SK-N-SH (cell line): ENCODE results near the gene MTREX. TPM values are rescaled to one million over a fixed set of nuclear protein-coding genes. Genes with fewer than 3 reads are reported as not detected.

Experiments
- CTCF ChIA-PET: fragments of 300-600, 350-600 bp; formaldehyde crosslinking; extraction: SDS; loops from one replicate; lab custom pipeline; 2021; lab: Yijun Ruan, JAX
- POLR2A ChIA-PET: fragments of 350-600 bp; sonication (Branson Sonifier 250); formaldehyde crosslinking; extraction: SDS; loops from one replicate; lab custom pipeline; 2020; ENCODE audit warnings: antibody characterized with exemption, inconsistent platforms; lab: Yijun Ruan, JAX
- DNase-seq: peaks from one replicate; pipeline ENCODE4 v3.0.0; 2012
- H2AFZ ChIP-seq: fragments of 200-600 bp; sonication (generic); 2 replicates; pipeline ENCODE4 v1.8.1; 2016; ENCODE audit warnings: antibody characterized with exemption, mild to moderate bottlenecking, low read depth
- H3F3A ChIP-seq: fragments of 200-600 bp; sonication (generic); replicated peaks from 2 replicates; pipeline ENCODE3; 2016; ENCODE audit warnings: antibody characterized with exemption, mild to moderate bottlenecking; ENCODE audit not compliant: insufficient read depth
- H3K27ac ChIP-seq, 2 experiments: fragments of 200-500 bp in 1 of 2; fragments of 200-600 bp in 1 of 2; sonication (Bioruptor generic) in 1 of 2; sonication (generic), shearing (Covaris generic) in 1 of 2; 2 replicates each; pipeline versions ENCODE4 v1.5.1 to v1.6.1; 2014 to 2016; ENCODE audit warnings: low read depth in 2 of 2, inconsistent platforms in 1 of 2, low read length in 1 of 2, mild to moderate bottlenecking in 1 of 2, mixed read lengths in 1 of 2
- H3K27me3 ChIP-seq: fragments of 200-600 bp; sonication (generic), shearing (Covaris generic); 2 replicates; pipeline ENCODE4 v1.6.1; 2016; ENCODE audit warnings: mixed run types; ENCODE audit not compliant: insufficient read depth
- H3K36me3 ChIP-seq, 2 experiments: fragments of 200-500 bp in 1 of 2; fragments of 200-600 bp in 1 of 2; sonication (Bioruptor generic) in 1 of 2; sonication (generic) in 1 of 2; replicated peaks in 1 of 2; 2 replicates each; pipeline versions ENCODE3 to v1.5.1; 2014 to 2016; ENCODE audit warnings: low read length in 1 of 2, mild to moderate bottlenecking in 1 of 2; ENCODE audit not compliant: insufficient read depth in 2 of 2, control insufficient read depth in 1 of 2
- H3K4me1 ChIP-seq, 2 experiments: fragments of 200-500 bp in 1 of 2; fragments of 200-600 bp in 1 of 2; sonication (Bioruptor generic) in 1 of 2; sonication (generic), shearing (Covaris generic) in 1 of 2; 2 replicates each; pipeline versions ENCODE4 v1.5.1 to v1.6.1; 2014 to 2016; ENCODE audit warnings: low read depth in 1 of 2, low read length in 1 of 2, mixed run types in 1 of 2; ENCODE audit not compliant: insufficient read depth in 2 of 2, control insufficient read depth in 1 of 2
- H3K4me2 ChIP-seq: fragments of 200-600 bp; sonication (generic), shearing (Covaris generic); 2 replicates; pipeline ENCODE4 v1.6.1; 2017; ENCODE audit warnings: mixed run types
- H3K4me3 ChIP-seq, 2 experiments: fragments of 200-500 bp in 1 of 2; fragments of 200-600 bp in 1 of 2; sonication (Bioruptor generic) in 1 of 2; sonication (generic), shearing (Covaris generic) in 1 of 2; 2 replicates each; pipeline versions ENCODE4 v1.5.1 to v1.8.1; 2014 to 2016; ENCODE audit warnings: low read depth in 2 of 2, inconsistent platforms in 1 of 2, low read length in 1 of 2, mild to moderate bottlenecking in 1 of 2, mixed read lengths in 1 of 2, moderate library complexity in 1 of 2
- H3K79me2 ChIP-seq: fragments of 200-600 bp; sonication (generic); 2 replicates; pipeline ENCODE4 v1.8.1; 2017; ENCODE audit warnings: mild to moderate bottlenecking; ENCODE audit not compliant: insufficient read depth
- H3K9ac ChIP-seq: fragments of 200-600 bp; sonication (generic); 2 replicates; pipeline ENCODE4 v1.6.1; 2017; ENCODE audit warnings: mixed run types
- H3K9me2 ChIP-seq: fragments of 200-600 bp; sonication (generic); 2 replicates; pipeline ENCODE4 v1.6.1; 2017; ENCODE audit warnings: mixed run types
- H3K9me3 ChIP-seq: fragments of 200-600 bp; sonication (generic); 2 replicates; pipeline ENCODE4 v1.6.1; 2017; ENCODE audit warnings: mixed run types, mild to moderate bottlenecking, moderate library complexity
- H4K20me1 ChIP-seq: fragments of 200-600 bp; sonication (generic); 2 replicates; pipeline ENCODE4 v1.6.1; 2017; ENCODE audit warnings: mild to moderate bottlenecking, mixed run types; ENCODE audit not compliant: insufficient read depth
- FOSL2 ChIP-seq: IDR thresholded peaks from 2 replicates; pipeline ENCODE4 v1.4.0; 2012; ENCODE audit warnings: low read depth, mild to moderate bottlenecking, moderate library complexity, borderline replicate concordance
- FOXJ3 ChIP-seq: sonication (generic); formaldehyde crosslinking; IDR thresholded peaks from 2 replicates; pipeline ENCODE4 v1.5.1; 2020; ENCODE audit warnings: mild to moderate bottlenecking, missing genetic modification reagents
- FOXM1 ChIP-seq: IDR thresholded peaks from 2 replicates; pipeline ENCODE4 v1.4.0; 2012; ENCODE audit warnings: low read depth, mild to moderate bottlenecking
- GATA2 ChIP-seq: sonication (generic); formaldehyde crosslinking; IDR thresholded peaks from 2 replicates; pipeline ENCODE4 v1.5.0; 2020; ENCODE audit warnings: mild to moderate bottlenecking, missing genetic modification reagents
- JUND ChIP-seq: IDR thresholded peaks from 2 replicates; pipeline ENCODE4 v1.4.0; 2012
- MEF2A ChIP-seq: IDR thresholded peaks from 2 replicates; pipeline ENCODE4 v1.4.0; 2012; ENCODE audit warnings: low read depth, borderline replicate concordance
- MXI1 ChIP-seq: IDR thresholded peaks from 2 replicates; pipeline ENCODE4 v1.6.1; 2012; ENCODE audit warnings: mild to moderate bottlenecking, low read depth, low read length, improper control_type of control experiment
- PBX3 ChIP-seq: IDR thresholded peaks from 2 replicates; pipeline ENCODE4; 2012
- POLR2AphosphoS5 ChIP-seq: IDR thresholded peaks from 2 replicates; pipeline ENCODE4 v1.6.1; 2012; ENCODE audit warnings: low read depth, low read length
- REST ChIP-seq: IDR thresholded peaks from 2 replicates; pipeline ENCODE4 v1.6.1; 2012; ENCODE audit warnings: mild to moderate bottlenecking, low read depth, low read length, moderate library complexity
- RFX5 ChIP-seq: IDR thresholded peaks from 2 replicates; pipeline ENCODE4 v1.6.1; 2012; ENCODE audit warnings: mild to moderate bottlenecking, improper control_type of control experiment, low read length
- RXRA ChIP-seq: IDR thresholded peaks from 2 replicates; pipeline ENCODE4 v1.4.0; 2012; ENCODE audit warnings: low read depth, mild to moderate bottlenecking, borderline replicate concordance
- SIN3A ChIP-seq: IDR thresholded peaks from 2 replicates; pipeline ENCODE4 v1.6.1; 2012; ENCODE audit warnings: low read depth, mild to moderate bottlenecking, low read length, moderate library complexity, borderline replicate concordance
- TAF1 ChIP-seq: IDR thresholded peaks from 2 replicates; pipeline ENCODE4 v1.6.1; 2012; ENCODE audit warnings: low read depth, mild to moderate bottlenecking, low read length, moderate library complexity, borderline replicate concordance
- TEAD4 ChIP-seq: IDR thresholded peaks from 2 replicates; pipeline ENCODE4 v1.4.0; 2012; ENCODE audit warnings: mild to moderate bottlenecking, borderline replicate concordance; ENCODE audit not compliant: insufficient read depth
- WGBS: methylation state at CpG from one replicate; pipeline ENCODE4 v1.1.6; 2017; ENCODE audit warnings: low lambda C conversion rate; 5-methylcytosine and 5-hydroxymethylcytosine counted together
- polyA plus RNA-seq, 3 experiments: library from polyadenylated mRNA; depleted of rRNA; stranded (reverse); fragments of >200 nt; gene quantifications; 2 replicates each; pipeline ENCODE4 v1.2.3, GENCODE V29; 2012
- TF ChIP-seq, protein P1 (sequence below): IDR thresholded peaks from 2 replicates; pipeline ENCODE4 v1.4.0; 2012; ENCODE audit warnings: low read depth
- TF ChIP-seq, protein P2 (sequence below): fragments of 200-600 bp; sonication (generic); IDR thresholded peaks from 2 replicates; pipeline ENCODE4 v1.6.1; 2017; ENCODE audit warnings: antibody characterized with exemption, mild to moderate bottlenecking, moderate library complexity
- TF ChIP-seq, protein P3 (sequence below): fragments of 150-350 bp; IDR thresholded peaks from 2 replicates; pipeline ENCODE4 v1.6.1; 2016; ENCODE audit warnings: mild to moderate bottlenecking, low read depth, low read length

The MTREX gene
- polyA plus RNA-seq, 1 of the 3 experiments (the other 2 are of a cell fraction), result 11.2 TPM

- H3F3A ChIP-seq, result no peaks in the 10 kb centered on the region
- H3K4me1 ChIP-seq, result no peaks in the 10 kb centered on the region; a peak in 1 of 4 replicates
- ChIA-PET CTCF (no interaction called here), POLR2A (no interaction called here)
- no peaks in the 10 kb centered on the region for H3K9me2 ChIP-seq
- no peak overlapping the region for H3K9ac ChIP-seq
- H3K9me3 ChIP-seq, result no peaks in the 10 kb centered on the region
- no peak overlapping the region for H3K4me2 ChIP-seq
- no peak overlapping the region for H3K4me3 ChIP-seq
- H2AFZ ChIP-seq, result no peak overlapping the region
- H4K20me1 ChIP-seq, result no peaks in the 10 kb centered on the region
- no peak for DNase-seq
- no peaks in the 10 kb centered on the region for H3K79me2 ChIP-seq
- no peaks in the 10 kb centered on the region for H3K27me3 ChIP-seq
- no peak overlapping the region for H3K27ac ChIP-seq
- peaks cover 53 to 68% of the 10 kb centered on the region in 2 experiments for H3K36me3 ChIP-seq
- 89% methylated on average over 1 of the region's 1 CpG for WGBS
- no peak for TF ChIP-seq TAF1
- TF ChIP-seq JUND, result no peak
- no peak for TF ChIP-seq MXI1
- TF ChIP-seq FOSL2, result no peak
- TF ChIP-seq MEF2A, result no peak
- TF ChIP-seq, protein P1, sequence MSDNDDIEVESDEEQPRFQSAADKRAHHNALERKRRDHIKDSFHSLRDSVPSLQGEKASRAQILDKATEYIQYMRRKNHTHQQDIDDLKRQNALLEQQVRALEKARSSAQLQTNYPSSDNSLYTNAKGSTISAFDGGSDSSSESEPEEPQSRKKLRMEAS, result no peak
- no peak for TF ChIP-seq POLR2AphosphoS5
- no peak for TF ChIP-seq RXRA
- TF ChIP-seq PBX3, result no peak
- no peak for TF ChIP-seq FOXM1
- TF ChIP-seq RFX5, result no peak
- TF ChIP-seq GATA2 (CRISPR knock-in tag), result no peak
- no peak for TF ChIP-seq FOXJ3 (CRISPR knock-in tag)
- TF ChIP-seq TEAD4, result no peak
- TF ChIP-seq REST, result no peak
- TF ChIP-seq SIN3A, result no peak
- TF ChIP-seq, protein P2, sequence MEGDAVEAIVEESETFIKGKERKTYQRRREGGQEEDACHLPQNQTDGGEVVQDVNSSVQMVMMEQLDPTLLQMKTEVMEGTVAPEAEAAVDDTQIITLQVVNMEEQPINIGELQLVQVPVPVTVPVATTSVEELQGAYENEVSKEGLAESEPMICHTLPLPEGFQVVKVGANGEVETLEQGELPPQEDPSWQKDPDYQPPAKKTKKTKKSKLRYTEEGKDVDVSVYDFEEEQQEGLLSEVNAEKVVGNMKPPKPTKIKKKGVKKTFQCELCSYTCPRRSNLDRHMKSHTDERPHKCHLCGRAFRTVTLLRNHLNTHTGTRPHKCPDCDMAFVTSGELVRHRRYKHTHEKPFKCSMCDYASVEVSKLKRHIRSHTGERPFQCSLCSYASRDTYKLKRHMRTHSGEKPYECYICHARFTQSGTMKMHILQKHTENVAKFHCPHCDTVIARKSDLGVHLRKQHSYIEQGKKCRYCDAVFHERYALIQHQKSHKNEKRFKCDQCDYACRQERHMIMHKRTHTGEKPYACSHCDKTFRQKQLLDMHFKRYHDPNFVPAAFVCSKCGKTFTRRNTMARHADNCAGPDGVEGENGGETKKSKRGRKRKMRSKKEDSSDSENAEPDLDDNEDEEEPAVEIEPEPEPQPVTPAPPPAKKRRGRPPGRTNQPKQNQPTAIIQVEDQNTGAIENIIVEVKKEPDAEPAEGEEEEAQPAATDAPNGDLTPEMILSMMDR, result no peak
- TF ChIP-seq, protein P3, sequence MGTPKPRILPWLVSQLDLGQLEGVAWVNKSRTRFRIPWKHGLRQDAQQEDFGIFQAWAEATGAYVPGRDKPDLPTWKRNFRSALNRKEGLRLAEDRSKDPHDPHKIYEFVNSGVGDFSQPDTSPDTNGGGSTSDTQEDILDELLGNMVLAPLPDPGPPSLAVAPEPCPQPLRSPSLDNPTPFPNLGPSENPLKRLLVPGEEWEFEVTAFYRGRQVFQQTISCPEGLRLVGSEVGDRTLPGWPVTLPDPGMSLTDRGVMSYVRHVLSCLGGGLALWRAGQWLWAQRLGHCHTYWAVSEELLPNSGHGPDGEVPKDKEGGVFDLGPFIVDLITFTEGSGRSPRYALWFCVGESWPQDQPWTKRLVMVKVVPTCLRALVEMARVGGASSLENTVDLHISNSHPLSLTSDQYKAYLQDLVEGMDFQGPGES, result no peak
Measured at GRCh38 chr5:55392669-55393068, 84.9 kb downstream of the MTREX start.
